CD4-positive, alpha-beta memory T cell (primary cell): ENCODE data around the gene GNL3L. TPM values are rescaled to one million over a fixed set of nuclear protein-coding genes. Genes with fewer than 3 reads are reported as not detected.

ENCODE experiments used
- CTCF ChIA-PET: fragments of 350-600 bp; sonication (Branson Sonifier 250); formaldehyde crosslinking; loops from one replicate; lab custom pipeline; 2021; ENCODE audit warnings: inconsistent platforms; ENCODE audit not compliant: partially characterized antibody; lab: Charles Lee
- POLR2A ChIA-PET: fragments of 350-600 bp; sonication (Branson Sonifier 250); formaldehyde crosslinking; loops from one replicate; lab custom pipeline; 2021; ENCODE audit not compliant: partially characterized antibody; lab: Charles Lee
- DNase-seq, 5 donors: peaks; one replicate each; pipeline versions ENCODE4 v3.0.0 to v3.0.0-alpha.2; 2020 to 2022; ENCODE audit warnings: mixed read lengths in 1 of 5
- H3K27ac ChIP-seq: one replicate; pipeline ENCODE4 v1.7.0; 2013; ENCODE audit warnings: low read depth, low read length
- H3K27me3 ChIP-seq: 2 replicates; pipeline ENCODE4 v1.7.0; 2013; ENCODE audit warnings: mild to moderate bottlenecking, low read length, moderate library complexity; ENCODE audit not compliant: insufficient read depth
- H3K36me3 ChIP-seq: 2 replicates; pipeline ENCODE4 v1.7.0; 2013; ENCODE audit warnings: mild to moderate bottlenecking, low read length, moderate library complexity; ENCODE audit not compliant: insufficient read depth
- H3K4me1 ChIP-seq: 2 replicates; pipeline ENCODE4 v1.7.0; 2013; ENCODE audit warnings: mild to moderate bottlenecking, low read length, moderate library complexity; ENCODE audit not compliant: insufficient read depth
- H3K4me3 ChIP-seq, 2 donors: one replicate each; pipeline ENCODE4 v1.7.0; 2013; ENCODE audit warnings: low read length in 2 of 2, mild to moderate bottlenecking in 1 of 2
- H3K9me3 ChIP-seq, 2 donors: one replicate each; pipeline ENCODE4 v1.7.0; 2013; ENCODE audit warnings: low read length in 2 of 2, control low read depth in 1 of 2; ENCODE audit not compliant: control insufficient read depth in 1 of 2
- H3K27ac Mint-ChIP-seq, 7 donors: one replicate each; pipeline ENCODE4 v1.8.0; 2020 to 2021; ENCODE audit warnings: mixed read lengths in 7 of 7, mild to moderate bottlenecking in 6 of 7, inconsistent platforms in 3 of 7, moderate library complexity in 3 of 7
- H3K27me3 Mint-ChIP-seq, 2 donors: one replicate each; pipeline ENCODE4 v1.8.0; 2020 to 2021; ENCODE audit warnings: mixed read lengths in 2 of 2
- H3K36me3 Mint-ChIP-seq, 2 donors: one replicate each; pipeline ENCODE4 v1.8.0; 2020 to 2021; ENCODE audit warnings: mixed read lengths in 2 of 2, inconsistent platforms in 1 of 2, mild to moderate bottlenecking in 1 of 2
- H3K4me1 Mint-ChIP-seq, 4 donors: one replicate each; pipeline ENCODE4 v1.8.0; 2020 to 2021; ENCODE audit warnings: mixed read lengths in 4 of 4, mild to moderate bottlenecking in 1 of 4
- H3K4me3 Mint-ChIP-seq, 8 donors: one replicate each; pipeline ENCODE4 v1.8.0; 2020 to 2021; ENCODE audit warnings: mixed read lengths in 8 of 8, mild to moderate bottlenecking in 7 of 8, moderate library complexity in 6 of 8, inconsistent platforms in 3 of 8
- H3K9me3 Mint-ChIP-seq, 8 donors: one replicate each; pipeline ENCODE4 v1.8.0; 2020 to 2021; ENCODE audit warnings: mixed read lengths in 8 of 8, mild to moderate bottlenecking in 5 of 8, inconsistent platforms in 3 of 8, moderate library complexity in 1 of 8
- intact Hi-C: fragments of 100-400 bp; cut with micrococcal nuclease; formaldehyde crosslinking; loops from one replicate; pipeline ENCODE4 v1.15.1; 2023
- polyA plus RNA-seq, 2 donors: library from polyadenylated mRNA; unstranded; fragments of 300-500 nt; fragmentation: Illumina TruSeq; gene quantifications; one replicate each; pipeline ENCODE4 v1.2.3, GENCODE V29; 2021
- total RNA-seq, 2 experiments: library from RNA; stranded (reverse); gene quantifications; one replicate each; pipeline ENCODE4 v1.2.3, GENCODE V29; 2021

GNL3L gene
- total and polyA plus RNA-seq, 4 experiments from 2014 or later = 22.8 to 45.1 (median 38.2) TPM

DNA sequence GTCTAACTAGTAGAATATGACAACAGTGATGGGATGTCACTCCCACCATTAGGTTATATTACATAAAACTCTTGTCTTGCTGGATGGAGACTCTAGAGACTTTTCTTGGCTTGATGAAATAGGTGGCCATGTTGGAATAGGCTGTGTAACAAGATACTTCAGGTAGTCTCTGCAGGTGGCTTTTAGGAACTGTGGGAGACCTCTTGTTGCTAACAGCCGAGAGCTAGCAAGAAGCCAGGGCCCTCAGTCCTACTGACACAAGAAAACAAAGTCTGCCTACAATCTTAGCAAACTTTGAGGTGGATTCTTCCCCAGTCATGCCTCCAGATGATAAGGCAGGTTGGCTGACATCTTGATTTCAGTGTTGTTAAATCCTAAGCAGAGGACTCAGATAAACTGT is 72.5 kb downstream of the GNL3L start:
- H3K27ac Mint-ChIP-seq = no peak overlapping the region
- H3K27ac ChIP-seq = no peak overlapping the region
- H3K4me3 Mint-ChIP-seq = no peak overlapping the region
- no peaks in the 10 kb centered on the region for H3K36me3 ChIP-seq
- CTCF ChIA-PET = no interaction called here
- no peaks in the 10 kb centered on the region for H3K4me1 Mint-ChIP-seq
- no peak for DNase-seq
- no peaks in the 10 kb centered on the region for H3K9me3 ChIP-seq
- no peaks in the 10 kb centered on the region for H3K27me3 Mint-ChIP-seq
- no peak overlapping the region for H3K4me3 ChIP-seq
- H3K4me1 ChIP-seq = no peaks in the 10 kb centered on the region
- no peaks in the 10 kb centered on the region for H3K27me3 ChIP-seq
- POLR2A ChIA-PET = no interaction called here
- H3K9me3 Mint-ChIP-seq = peaks cover 0 to 2% (median 0%) of the 10 kb centered on the region in 8 donors
- H3K36me3 Mint-ChIP-seq = no peaks in the 10 kb centered on the region
- intact Hi-C loops = no loop called here

Other genes starting within 250 kb of the GNL3L start
- under 1 TPM; 0.64 to 0.81 TPM for gene WNK3, start 172.2 kb upstream of the GNL3L start, total RNA-seq
- under 1 TPM; 0.13 to 0.79 TPM for gene WNK3, start 172.2 kb upstream of the GNL3L start, polyA plus RNA-seq
- 10 to 100 TPM; 39.2 to 42.1 TPM for gene TSR2, start 89.8 kb upstream of the GNL3L start, total RNA-seq
- gene TSR2, start 89.8 kb upstream of the GNL3L start, polyA plus RNA-seq = 10 to 100 TPM; 65.8 to 78.1 TPM
- gene FGD1, start 34.0 kb upstream of the GNL3L start, total RNA-seq = under 1 TPM in 1 of 2 experiments, not detected in 1; 0.11 TPM
- gene FGD1, start 34.0 kb upstream of the GNL3L start, polyA plus RNA-seq = 1 to 10 TPM in 1 of 2 donors, under 1 TPM in 1; 0.80 to 1.2 TPM